HG03175 (cell line): ENCODE measurements around the gene SLC45A1.

ENCODE experiments used
- ATAC-seq: cut with Tn5 transposase; IDR thresholded peaks from one replicate; pipeline ENCODE4 v1.9.1; 2021; ENCODE audit warnings: mild to moderate bottlenecking, moderate library complexity; ENCODE audit not compliant: unreplicated experiment

SLC45A1 gene

GRCh38 chr1:8334106-8334851 is 16.4 kb downstream of the SLC45A1 start:
- ATAC-seq = no peak

- no peak for ATAC-seq
These were observed 17.3 kb downstream of the SLC45A1 start for GRCh38 chr1:8335246-8335645.

- no peak for ATAC-seq
These were observed 20.0 kb downstream of the SLC45A1 start for GRCh38 chr1:8337776-8338525.

GRCh38 chr1:8338526-8339202 is 20.8 kb downstream of the SLC45A1 start:
- ATAC-seq = no peak

- ATAC-seq = no peak
These were observed 21.3 kb downstream of the SLC45A1 start for GRCh38 chr1:8339203-8339600.

- no peak for ATAC-seq
These were observed 22.5 kb downstream of the SLC45A1 start for GRCh38 chr1:8340448-8340847.

- ATAC-seq = no peak
These were observed 24.4 kb downstream of the SLC45A1 start for GRCh38 chr1:8342325-8342724.

- ATAC-seq = no peak
These were observed 25.1 kb downstream of the SLC45A1 start for GRCh38 chr1:8343044-8343443.

GRCh38 chr1:8343464-8344001 is 25.6 kb downstream of the SLC45A1 start:
- no peak for ATAC-seq

GRCh38 chr1:8344893-8345507 is 27.1 kb downstream of the SLC45A1 start:
- ATAC-seq = no peak

GRCh38 chr1:8345621-8346415 is 27.9 kb downstream of the SLC45A1 start:
- no peak for ATAC-seq

- no peak for ATAC-seq
These were observed 29.7 kb downstream of the SLC45A1 start for GRCh38 chr1:8347635-8348034.

- ATAC-seq = no peak
These were observed 30.3 kb downstream of the SLC45A1 start for GRCh38 chr1:8348047-8348776.

- ATAC-seq = peak; percentile 43
These were observed 31.0 kb downstream of the SLC45A1 start for GRCh38 chr1:8348777-8349472.

- ATAC-seq = no peak
These were observed 31.6 kb downstream of the SLC45A1 start for GRCh38 chr1:8349473-8349865.

- ATAC-seq = no peak
These were observed 32.0 kb downstream of the SLC45A1 start for GRCh38 chr1:8349961-8350360.

GRCh38 chr1:8350914-8351684 is 33.2 kb downstream of the SLC45A1 start:
- no peak for ATAC-seq
